Nephron progenitor cell (in vitro differentiated cells): ENCODE measurements around the gene CLCN6.

Experiments used
- DNase-seq: peaks from one replicate; pipeline ENCODE4 v3.0.0; 2021
- H3K27ac Mint-ChIP-seq: 2 replicates; pipeline ENCODE4 v1.8.0; 2021; ENCODE audit warnings: mild to moderate bottlenecking, moderate library complexity, mixed read lengths
- H3K27me3 Mint-ChIP-seq: 2 replicates; pipeline ENCODE4 v1.8.0; 2021; ENCODE audit warnings: mild to moderate bottlenecking, low read depth, mixed read lengths; ENCODE audit not compliant: poor library complexity
- H3K36me3 Mint-ChIP-seq: 2 replicates; pipeline ENCODE4 v1.8.0; 2021; ENCODE audit warnings: low read depth, mixed read lengths
- H3K4me1 Mint-ChIP-seq: 2 replicates; pipeline ENCODE4 v1.8.0; 2021; ENCODE audit warnings: mixed read lengths
- H3K4me3 Mint-ChIP-seq: 2 replicates; pipeline ENCODE4 v1.8.0; 2021; ENCODE audit warnings: mild to moderate bottlenecking, moderate library complexity, mixed read lengths
- H3K9me3 Mint-ChIP-seq: 2 replicates; pipeline ENCODE4 v1.8.0; 2021; ENCODE audit warnings: mild to moderate bottlenecking, moderate library complexity, mixed read lengths
- TF ChIP-seq, protein P1 (sequence below): fragments of 200-600 bp; sonication (generic); IDR thresholded peaks from 2 replicates; pipeline ENCODE4 v1.5.0; 2021; ENCODE audit warnings: antibody characterized with exemption

Gene CLCN6

GRCh38 chr1:11790101-11790879, 15.7 kb upstream of the CLCN6 start:
- Mint-ChIP-seq H3K9me3 (no peaks in the 10 kb centered on the region), H3K27me3 (no peaks in the 10 kb centered on the region), H3K27ac (peak overlapping the region; percentile 6), H3K4me3 (no peak overlapping the region), H3K36me3 (peaks cover 35% of the 10 kb centered on the region), H3K4me1 (peaks cover 66% of the 10 kb centered on the region)
- DNase-seq, result no peak
- TF ChIP-seq, protein P1, sequence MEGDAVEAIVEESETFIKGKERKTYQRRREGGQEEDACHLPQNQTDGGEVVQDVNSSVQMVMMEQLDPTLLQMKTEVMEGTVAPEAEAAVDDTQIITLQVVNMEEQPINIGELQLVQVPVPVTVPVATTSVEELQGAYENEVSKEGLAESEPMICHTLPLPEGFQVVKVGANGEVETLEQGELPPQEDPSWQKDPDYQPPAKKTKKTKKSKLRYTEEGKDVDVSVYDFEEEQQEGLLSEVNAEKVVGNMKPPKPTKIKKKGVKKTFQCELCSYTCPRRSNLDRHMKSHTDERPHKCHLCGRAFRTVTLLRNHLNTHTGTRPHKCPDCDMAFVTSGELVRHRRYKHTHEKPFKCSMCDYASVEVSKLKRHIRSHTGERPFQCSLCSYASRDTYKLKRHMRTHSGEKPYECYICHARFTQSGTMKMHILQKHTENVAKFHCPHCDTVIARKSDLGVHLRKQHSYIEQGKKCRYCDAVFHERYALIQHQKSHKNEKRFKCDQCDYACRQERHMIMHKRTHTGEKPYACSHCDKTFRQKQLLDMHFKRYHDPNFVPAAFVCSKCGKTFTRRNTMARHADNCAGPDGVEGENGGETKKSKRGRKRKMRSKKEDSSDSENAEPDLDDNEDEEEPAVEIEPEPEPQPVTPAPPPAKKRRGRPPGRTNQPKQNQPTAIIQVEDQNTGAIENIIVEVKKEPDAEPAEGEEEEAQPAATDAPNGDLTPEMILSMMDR, result no peak

DNA sequence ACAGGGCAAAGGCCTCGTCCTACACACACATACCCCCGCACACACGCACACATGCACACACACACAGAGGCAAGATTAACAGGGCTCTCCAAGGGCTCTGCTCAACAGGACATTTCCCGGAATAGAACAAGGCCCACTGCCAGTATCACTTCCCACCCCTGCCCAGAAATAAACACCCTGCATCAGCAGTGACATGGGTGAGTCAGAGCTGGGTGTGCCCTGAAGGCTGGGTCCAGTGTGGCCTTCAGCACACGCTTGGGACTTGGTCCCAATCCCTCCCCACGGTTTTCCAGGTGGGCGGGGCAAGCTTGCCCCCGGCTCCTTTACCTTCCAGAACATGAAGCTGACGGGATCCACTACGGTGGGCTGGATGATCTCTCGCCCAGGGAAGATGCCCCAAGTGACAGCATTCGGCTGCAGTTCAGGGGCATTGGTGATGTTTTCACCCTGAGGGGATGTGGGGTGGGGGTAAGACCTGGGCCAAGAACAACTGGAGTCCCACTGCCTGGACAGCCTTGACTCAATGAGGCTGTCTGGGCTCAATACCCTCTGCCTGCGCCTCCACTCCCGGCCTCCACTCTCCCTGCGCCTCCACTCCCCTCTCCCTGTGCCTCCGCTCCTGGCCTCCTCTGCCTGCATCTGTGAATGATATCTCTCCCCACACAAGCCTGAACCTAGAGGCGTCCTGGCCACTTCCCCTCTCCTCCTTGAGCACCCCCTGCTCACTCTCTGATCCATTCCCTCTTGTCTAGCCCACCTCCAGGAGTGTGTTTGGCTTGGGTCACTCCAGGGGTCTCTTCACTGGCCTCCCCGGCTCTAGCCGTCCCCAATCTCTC, 14.9 kb upstream of the CLCN6 start:
- no peaks in the 10 kb centered on the region for H3K9me3 Mint-ChIP-seq
- no peaks in the 10 kb centered on the region for H3K27me3 Mint-ChIP-seq
- peaks cover 43% of the 10 kb centered on the region for H3K36me3 Mint-ChIP-seq
- TF ChIP-seq, protein P1, result no peak
- no peak for DNase-seq
- peaks cover 66% of the 10 kb centered on the region for H3K4me1 Mint-ChIP-seq
- peak overlapping the region; percentile 15 for H3K27ac Mint-ChIP-seq
- no peak overlapping the region for H3K4me3 Mint-ChIP-seq

DNA sequence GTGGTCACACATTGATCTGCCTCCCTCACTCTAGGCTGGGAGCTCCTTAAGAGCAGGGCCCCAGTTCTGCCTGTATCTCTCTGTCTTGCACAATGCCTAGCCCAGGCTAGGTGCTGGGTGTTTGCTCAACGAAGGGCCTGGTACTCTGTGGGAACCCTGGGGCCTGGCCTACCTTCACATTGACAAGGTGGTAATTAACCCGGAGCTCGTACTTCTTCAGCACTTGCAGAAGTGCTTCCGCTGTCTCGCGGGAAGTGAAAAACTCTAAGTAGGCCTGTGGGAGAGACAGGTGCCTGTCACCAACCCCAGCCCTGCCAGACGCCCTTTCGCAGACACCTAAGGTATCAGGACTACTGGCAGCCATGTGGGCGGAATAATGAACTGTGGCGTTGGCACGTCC, 13.9 kb upstream of the CLCN6 start:
- Mint-ChIP-seq H3K4me3 (no peak overlapping the region), H3K27ac (peak overlapping the region; percentile 15), H3K4me1 (peaks cover 64% of the 10 kb centered on the region), H3K9me3 (no peaks in the 10 kb centered on the region), H3K27me3 (no peaks in the 10 kb centered on the region), H3K36me3 (peaks cover 43% of the 10 kb centered on the region)
- TF ChIP-seq, protein P1, result no peak
- no peak for DNase-seq

GRCh38 chr1:11793819-11794218, 12.2 kb upstream of the CLCN6 start:
- no peak overlapping the region for H3K4me3 Mint-ChIP-seq
- no peaks in the 10 kb centered on the region for H3K27me3 Mint-ChIP-seq
- H3K4me1 Mint-ChIP-seq, result peaks cover 62% of the 10 kb centered on the region
- H3K27ac Mint-ChIP-seq, result no peak overlapping the region
- DNase-seq, result no peak
- peaks cover 43% of the 10 kb centered on the region for H3K36me3 Mint-ChIP-seq
- TF ChIP-seq, protein P1, result no peak
- H3K9me3 Mint-ChIP-seq, result no peaks in the 10 kb centered on the region

- peaks cover 54% of the 10 kb centered on the region for H3K4me1 Mint-ChIP-seq
- H3K36me3 Mint-ChIP-seq, result peaks cover 46% of the 10 kb centered on the region
- TF ChIP-seq, protein P1, result no peak
- no peaks in the 10 kb centered on the region for H3K9me3 Mint-ChIP-seq
- DNase-seq, result no peak
- no peak overlapping the region for H3K27ac Mint-ChIP-seq
- H3K4me3 Mint-ChIP-seq, result no peak overlapping the region
- no peaks in the 10 kb centered on the region for H3K27me3 Mint-ChIP-seq
Observed at GRCh38 chr1:11794446-11795237, 11.3 kb upstream of the CLCN6 start.
